SK-N-MC (cell line): Measurements from ENCODE around the gene DPH7.

Experiments used
- EZH2 ChIP-seq: fragments of 200-600 bp; sonication (generic); IDR thresholded peaks from one replicate; pipeline ENCODE4 v1.6.1; 2017; ENCODE audit warnings: antibody characterized with exemption
- FOXP2 ChIP-seq: optimal IDR thresholded peaks from 2 replicates; pipeline ENCODE3; 2011; ENCODE audit warnings: mild to moderate bottlenecking, moderate library complexity; ENCODE audit not compliant: insufficient read depth; ENCODE audit errors: extremely low read length, control extremely low read depth
- POLR2AphosphoS5 ChIP-seq: IDR thresholded peaks from 2 replicates; pipeline ENCODE4 v1.6.1; 2012; ENCODE audit warnings: mild to moderate bottlenecking, low read depth, low read length, borderline replicate concordance

DNA sequence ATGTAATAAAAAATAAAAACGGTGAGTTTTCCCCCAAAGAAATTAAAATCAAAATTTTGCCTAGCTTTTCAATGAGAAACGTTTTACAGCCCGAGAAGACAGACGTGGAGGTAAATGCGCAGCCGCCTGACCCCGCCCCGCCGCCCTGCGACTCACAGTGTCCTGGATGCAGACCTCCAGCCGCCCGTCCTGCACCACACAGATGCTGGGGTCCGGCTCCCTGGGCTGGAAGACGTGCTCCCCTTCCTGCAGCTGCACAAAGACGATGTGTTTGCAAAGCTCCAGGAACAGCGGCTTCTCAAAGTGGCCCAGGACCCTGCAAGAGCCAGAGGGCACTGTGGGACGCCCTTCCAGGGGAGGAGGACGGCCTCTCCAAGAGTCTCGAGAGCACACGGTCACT lies 36.2 kb downstream of the DPH7 start:
- TF ChIP-seq FOXP2 (no peak), POLR2AphosphoS5 (no peak), EZH2 (no peak)
